Measurements from ENCODE around the gene FAM234B. TPM values are rescaled to one million over a fixed set of nuclear protein-coding genes. Genes with fewer than 3 reads are reported as not detected.

FAM234B gene
- total RNA-seq, 4 donors from 2014 or later, result 4.7 to 6.5 (median 5.5) TPM

DNA sequence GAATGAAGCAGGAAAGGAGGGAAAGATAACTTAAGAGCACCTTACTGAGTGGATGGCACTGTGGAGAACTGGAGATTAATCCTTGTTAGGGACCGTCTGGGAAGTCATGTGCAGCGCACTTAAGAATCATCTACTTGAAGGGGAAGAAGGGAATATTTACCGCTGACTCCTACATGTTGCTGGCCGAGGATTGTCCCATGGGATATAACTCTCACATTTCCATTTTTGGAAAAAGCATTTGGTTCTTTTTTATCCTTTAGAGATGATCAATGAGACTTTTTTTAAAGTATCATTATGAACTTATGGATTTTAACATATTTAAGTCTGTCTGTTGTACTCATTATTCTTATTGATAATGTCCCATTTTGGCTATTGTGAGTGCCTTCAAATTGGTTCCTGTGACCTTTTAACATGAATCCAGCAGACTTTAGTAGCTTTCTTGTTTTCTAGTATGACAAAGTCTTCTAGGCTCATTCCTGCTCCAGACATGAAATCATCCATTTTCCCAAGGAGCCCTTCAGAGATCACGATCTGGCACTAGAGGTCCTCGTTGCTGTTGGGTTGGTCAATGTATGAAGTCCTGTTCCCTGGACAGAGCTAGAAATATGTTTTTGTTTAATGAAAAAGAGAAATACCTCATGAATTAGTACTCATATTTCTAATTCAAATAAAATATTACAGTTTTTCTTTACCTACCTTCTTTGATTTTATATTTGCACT is 20.2 kb upstream of the FAM234B start:
- peaks cover 4% of the 10 kb centered on the region for H3K27me3 ChIP-seq
- TF ChIP-seq CTCF (IDR thresholded peaks at IDR 0.05) (peak in 2 of 4 experiments; percentile 21 to 36), POLR2AphosphoS5 (IDR thresholded peaks at IDR 0.05) (no peak), EP300 (IDR thresholded peaks at IDR 0.05) (no peak)
- H3K9me3 ChIP-seq, result no peaks in the 10 kb centered on the region
- H3K4me1 ChIP-seq, result peaks cover 0 to 19% (median 4%) of the 10 kb centered on the region in 3 donors
- H3K27ac ChIP-seq, result peak overlapping the region in 1 of 4 donors; percentile 6
- 54 to 72% methylated on average over 6 of the region's 6 CpGs for WGBS, 2 donors (ENCODE audit: low coverage in 1 of 2)
- H3K36me3 ChIP-seq, result no peaks in the 10 kb centered on the region
- H3K4me3 ChIP-seq, result no peak overlapping the region
- peak; percentile 83 for ATAC-seq

DNA sequence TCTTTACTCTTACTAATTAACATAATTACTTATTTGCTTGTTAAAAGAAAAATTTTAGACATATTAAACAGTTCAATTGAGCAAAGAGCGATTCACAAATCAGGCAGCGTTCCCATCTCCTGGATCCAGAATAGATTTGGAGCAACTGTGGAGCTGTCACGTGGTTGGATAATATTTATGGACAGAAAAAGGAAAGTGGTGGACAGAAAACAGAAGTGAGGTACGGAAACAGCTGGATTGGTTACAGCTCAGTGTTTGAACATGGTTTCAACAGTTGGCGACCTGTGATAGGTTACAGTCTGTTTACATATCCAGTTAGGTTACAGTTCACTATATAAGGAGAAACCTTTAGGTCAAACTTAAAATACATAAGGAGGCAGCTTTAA is 19.7 kb upstream of the FAM234B start:
- no peak overlapping the region for H3K4me3 ChIP-seq
- peaks cover 4% of the 10 kb centered on the region for H3K27me3 ChIP-seq
- H3K9me3 ChIP-seq, result no peaks in the 10 kb centered on the region
- H3K27ac ChIP-seq, result peak overlapping the region in 1 of 4 donors; percentile 6
- 60 to 69% methylated on average over 4 to 5 of the region's 5 CpGs for WGBS, 2 donors (ENCODE audit: low coverage in 1 of 2)
- ATAC-seq, result peak; percentile 23
- no peaks in the 10 kb centered on the region for H3K36me3 ChIP-seq
- TF ChIP-seq POLR2AphosphoS5 (IDR thresholded peaks at IDR 0.05), result no peak
- no peak for TF ChIP-seq POLR2A (IDR thresholded peaks at IDR 0.05)
- TF ChIP-seq CTCF (IDR thresholded peaks at IDR 0.05), result no peak
- TF ChIP-seq EP300 (IDR thresholded peaks at IDR 0.05), result no peak
- peaks cover 0 to 19% (median 4%) of the 10 kb centered on the region in 3 donors for H3K4me1 ChIP-seq

DNA sequence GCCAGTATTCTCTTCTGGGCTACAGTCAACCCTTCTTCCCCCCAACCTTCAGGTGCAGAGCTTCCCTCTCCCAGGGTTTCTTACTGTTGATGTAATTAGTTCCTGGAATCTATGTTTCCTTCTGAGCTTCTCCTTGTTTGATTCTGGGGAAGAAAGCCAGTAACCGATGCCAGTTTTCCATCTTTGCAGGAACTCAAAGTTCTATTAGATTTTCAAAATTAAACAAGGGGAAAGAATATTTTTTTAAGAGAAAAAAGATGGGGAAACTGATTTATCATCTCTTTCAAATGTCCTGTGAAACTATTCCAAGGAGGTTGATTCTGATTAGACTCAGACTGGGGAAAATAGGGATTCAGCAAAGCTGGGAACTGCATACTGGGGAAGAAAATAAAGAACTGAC is 17.9 kb upstream of the FAM234B start:
- Histone ChIP-seq H3K4me3 (no peak overlapping the region), H3K27me3 (no peaks in the 10 kb centered on the region), H3K36me3 (no peaks in the 10 kb centered on the region), H3K9me3 (no peaks in the 10 kb centered on the region), H3K27ac (peak overlapping the region in 3 of 4 donors; percentile 35 to 52 (median 40)), H3K4me1 (peaks cover 0 to 19% (median 4%) of the 10 kb centered on the region in 3 donors)
- WGBS, 2 donors (ENCODE audit: low coverage in 1 of 2), result 13% methylated on average over 1 of the region's 1 CpG; no CpG with 5 or more reads in 1 of the 2 donors
- ATAC-seq, result peak; percentile 32
- no peak for TF ChIP-seq CTCF (IDR thresholded peaks at IDR 0.05)
- TF ChIP-seq EP300 (IDR thresholded peaks at IDR 0.05), result no peak
- TF ChIP-seq POLR2AphosphoS5 (IDR thresholded peaks at IDR 0.05), result peak; percentile 14
- TF ChIP-seq POLR2A (IDR thresholded peaks at IDR 0.05), result no peak

- Histone ChIP-seq H3K4me1 (peaks cover 0 to 19% (median 4%) of the 10 kb centered on the region in 3 donors), H3K27ac (no peak overlapping the region), H3K27me3 (no peaks in the 10 kb centered on the region), H3K9me3 (no peaks in the 10 kb centered on the region), H3K4me3 (no peak overlapping the region), H3K36me3 (no peaks in the 10 kb centered on the region)
- TF ChIP-seq CTCF (IDR thresholded peaks at IDR 0.05) (no peak), POLR2AphosphoS5 (IDR thresholded peaks at IDR 0.05) (no peak), POLR2A (IDR thresholded peaks at IDR 0.05) (no peak), EP300 (IDR thresholded peaks at IDR 0.05) (no peak)
- no peak for ATAC-seq
- WGBS, 2 donors (ENCODE audit: low coverage in 1 of 2), result 60 to 80% methylated on average over 2 of the region's 2 CpGs
Measured at GRCh38 chr12:13027032-13027431, 17.1 kb upstream of the FAM234B start.

- H3K27ac ChIP-seq, result no peak overlapping the region
- ATAC-seq, result no peak
- no peaks in the 10 kb centered on the region for H3K9me3 ChIP-seq
- H3K36me3 ChIP-seq, result no peaks in the 10 kb centered on the region
- TF ChIP-seq CTCF (IDR thresholded peaks at IDR 0.05), result no peak
- TF ChIP-seq POLR2AphosphoS5 (IDR thresholded peaks at IDR 0.05), result no peak
- TF ChIP-seq EP300 (IDR thresholded peaks at IDR 0.05), result no peak
- TF ChIP-seq POLR2A (IDR thresholded peaks at IDR 0.05), result no peak
- H3K27me3 ChIP-seq, result no peaks in the 10 kb centered on the region
- peaks cover 0 to 19% (median 4%) of the 10 kb centered on the region in 3 donors for H3K4me1 ChIP-seq
- H3K4me3 ChIP-seq, result no peak overlapping the region
Measured at GRCh38 chr12:13027508-13027907, 16.7 kb upstream of the FAM234B start.

Data from gastroesophageal sphincter (tissue), 4 donors.